HCT116 (cell line): Measurements from ENCODE around the gene USP31. TPM values are rescaled to one million over a fixed set of nuclear protein-coding genes. Genes with fewer than 3 reads are reported as not detected.

Source experiments
- ATAC-seq: fragments of 200-7000 bp; cut with Tn5 transposase; 2 replicates; pipeline ENCODE4 v1.9.1; 2020; ENCODE audit warnings: mild to moderate bottlenecking, moderate library complexity
- BruUV-seq: library from RNA; stranded (reverse); fragments of 400-500 nt; replicated peaks from 2 replicates; lab custom pipeline; 2021; lab: Mats Ljungman, UMichigan
- CTCF ChIA-PET: fragments of 300-600 bp; sonication (Branson Sonifier 250); formaldehyde crosslinking; loops from one replicate; lab custom pipeline; 2021; ENCODE audit warnings: antibody characterized with exemption; lab: Charles Lee
- POLR2A ChIA-PET: fragments of 300-600, 350-600 bp; sonication (Branson Sonifier 250); formaldehyde crosslinking; loops from one replicate; lab custom pipeline; 2021; ENCODE audit warnings: antibody characterized with exemption; lab: Charles Lee
- RAD21 ChIA-PET, 2 experiments: fragments of 300-600 bp; sonication (Branson Sonifier 250); formaldehyde crosslinking; loops; one replicate each; lab custom pipeline; 2023; ENCODE audit warnings: low total read pairs in 2 of 2; ENCODE audit not compliant: uncharacterized antibody in 2 of 2, unreplicated experiment in 2 of 2, low non-redundant PET in 1 of 2; lab: Charles Lee
- DNase-seq: peaks from one replicate; pipeline ENCODE4 v3.0.0-alpha.2; 2010; ENCODE audit warnings: low read depth, low spot score
- H2AFZ ChIP-seq: fragments of 200-600 bp; shearing (Covaris generic), sonication (generic); 2 replicates; pipeline ENCODE4 v1.6.1; 2017; ENCODE audit warnings: low read depth, mixed run types, mixed read lengths, antibody characterized with exemption, low read length; ENCODE audit not compliant: poor library complexity, severe bottlenecking
- H3K27ac ChIP-seq: 2 replicates; pipeline ENCODE4 v1.5.1; 2012; ENCODE audit warnings: low read depth, low read length
- H3K27me3 ChIP-seq: fragments of 200-600 bp; sonication (generic); 2 replicates; pipeline ENCODE4 v1.6.1; 2016; ENCODE audit warnings: mixed run types, low read length, mixed read lengths; ENCODE audit not compliant: insufficient read depth
- H3K36me3 ChIP-seq, 2 experiments: fragments of 200-500 bp in 1 of 2; fragments of 200-600 bp in 1 of 2; sonication (Bioruptor generic) in 1 of 2; sonication (generic) in 1 of 2; 2 replicates each; pipeline versions ENCODE4 v1.5.1 to v1.6.1; 2014 to 2016; ENCODE audit warnings: low read length in 2 of 2, inconsistent platforms in 1 of 2, mixed read lengths in 1 of 2, mixed run types in 1 of 2; ENCODE audit not compliant: insufficient read depth in 2 of 2, control insufficient read depth in 1 of 2
- H3K4me1 ChIP-seq, 2 experiments: fragments of 200-600 bp in 1 of 2; sonication (generic) in 1 of 2; 2 replicates each; pipeline versions ENCODE4 v1.5.1 to v1.6.1; 2012 to 2017; ENCODE audit warnings: low read length in 2 of 2, inconsistent platforms in 1 of 2, mild to moderate bottlenecking in 1 of 2, mixed read lengths in 1 of 2, mixed run types in 1 of 2, moderate library complexity in 1 of 2; ENCODE audit not compliant: insufficient read depth in 2 of 2, control insufficient read depth in 1 of 2
- H3K4me2 ChIP-seq: fragments of 200-600 bp; sonication (generic); 2 replicates; pipeline ENCODE4 v1.6.1; 2017; ENCODE audit warnings: mixed run types, low read length, mixed read lengths
- H3K4me3 ChIP-seq, 2 experiments: fragments of 200-600 bp in 1 of 2; sonication (generic) in 1 of 2; replicated peaks in 1 of 2; 2 replicates each; pipeline ENCODE4 v1.5.1; 2011 to 2016; ENCODE audit warnings: low read length in 2 of 2, control low read depth in 1 of 2, low read depth in 1 of 2, mild to moderate bottlenecking in 1 of 2, mixed read lengths in 1 of 2, mixed run types in 1 of 2
- H3K79me2 ChIP-seq: fragments of 200-600 bp; sonication (generic); 2 replicates; pipeline ENCODE4 v1.6.1; 2017; ENCODE audit warnings: mild to moderate bottlenecking, mixed run types, low read length, moderate library complexity, mixed read lengths; ENCODE audit not compliant: insufficient read depth
- H3K9ac ChIP-seq: fragments of 200-600 bp; sonication (generic); 2 replicates; pipeline ENCODE4 v1.6.1; 2016; ENCODE audit warnings: low read length, mixed read lengths
- H3K9me2 ChIP-seq: fragments of 200-600 bp; sonication (generic), shearing (Covaris generic); 2 replicates; pipeline ENCODE4 v1.6.1; 2017; ENCODE audit warnings: mixed run types, mild to moderate bottlenecking, moderate library complexity; ENCODE audit not compliant: insufficient read depth
- H3K9me3 ChIP-seq, 2 experiments: fragments of 200-500 bp in 1 of 2; fragments of 200-600 bp in 1 of 2; sonication (Bioruptor generic) in 1 of 2; sonication (generic) in 1 of 2; 2 replicates each; pipeline ENCODE4 v1.6.1; 2014 to 2017; ENCODE audit warnings: low read length in 2 of 2, mixed read lengths in 2 of 2, inconsistent platforms in 1 of 2, low read depth in 1 of 2, mild to moderate bottlenecking in 1 of 2, mixed run types in 1 of 2, moderate library complexity in 1 of 2; ENCODE audit not compliant: control insufficient read depth in 1 of 2, insufficient read depth in 1 of 2
- H4K20me1 ChIP-seq: fragments of 200-600 bp; sonication (generic), shearing (Covaris generic); 2 replicates; pipeline ENCODE4 v1.6.1; 2017; ENCODE audit warnings: mixed run types, mild to moderate bottlenecking, moderate library complexity; ENCODE audit not compliant: insufficient read depth
- ATF3 ChIP-seq: IDR thresholded peaks from 2 replicates; pipeline ENCODE4 v1.6.1; 2012
- CBX3 ChIP-seq: IDR thresholded peaks from 2 replicates; pipeline ENCODE4 v1.6.1; 2012; ENCODE audit warnings: low read depth
- CEBPB ChIP-seq: IDR thresholded peaks from 2 replicates; pipeline ENCODE4 v1.6.1; 2012; ENCODE audit warnings: low read depth
- EZH2phosphoT487 ChIP-seq: fragments of 200-600 bp; IDR thresholded peaks from 2 replicates; pipeline ENCODE4 v1.6.1; 2018; ENCODE audit warnings: antibody characterized with exemption, borderline replicate concordance
- POLR2AphosphoS5 ChIP-seq: IDR thresholded peaks from 2 replicates; pipeline ENCODE4 v1.6.1; 2011; ENCODE audit warnings: mild to moderate bottlenecking, low read depth, low read length, moderate library complexity
- SIN3A ChIP-seq: IDR thresholded peaks from 2 replicates; pipeline ENCODE4 v1.6.1; 2012; ENCODE audit warnings: low read depth
- SP1 ChIP-seq: IDR thresholded peaks from 2 replicates; pipeline ENCODE4 v1.6.1; 2012; ENCODE audit warnings: low read depth
- SRF ChIP-seq: IDR thresholded peaks from 2 replicates; pipeline ENCODE4 v1.6.1; 2012; ENCODE audit warnings: low read depth
- ZNF274 ChIP-seq: fragments of 200-500 bp; sonication (Bioruptor generic); IDR thresholded peaks from 2 replicates; pipeline ENCODE4 v1.6.1; 2014; ENCODE audit warnings: mild to moderate bottlenecking, low read depth, low read length, inconsistent platforms
- intact Hi-C: fragments of 100-400 bp; cut with micrococcal nuclease; formaldehyde crosslinking; loops from 2 replicates; pipeline ENCODE4 v1.10.0; 2022
- total RNA-seq: library from RNA; stranded (reverse); gene quantifications from one replicate; pipeline ENCODE4 v1.2.1, GENCODE V29; 2021; ENCODE audit not compliant: unreplicated experiment
- TF ChIP-seq, protein P1 (sequence below): IDR thresholded peaks from 2 replicates; pipeline ENCODE4 v1.6.1; 2011; ENCODE audit warnings: mild to moderate bottlenecking, low read length, moderate library complexity; ENCODE audit not compliant: insufficient replicate concordance; ENCODE audit errors: extremely low read depth
- TF ChIP-seq, protein P2 (sequence below): IDR thresholded peaks from 2 replicates; pipeline ENCODE4 v1.6.1; 2012

USP31 gene
- total RNA-seq, 1 experiment from 2014 or later: 12.2 TPM

DNA sequence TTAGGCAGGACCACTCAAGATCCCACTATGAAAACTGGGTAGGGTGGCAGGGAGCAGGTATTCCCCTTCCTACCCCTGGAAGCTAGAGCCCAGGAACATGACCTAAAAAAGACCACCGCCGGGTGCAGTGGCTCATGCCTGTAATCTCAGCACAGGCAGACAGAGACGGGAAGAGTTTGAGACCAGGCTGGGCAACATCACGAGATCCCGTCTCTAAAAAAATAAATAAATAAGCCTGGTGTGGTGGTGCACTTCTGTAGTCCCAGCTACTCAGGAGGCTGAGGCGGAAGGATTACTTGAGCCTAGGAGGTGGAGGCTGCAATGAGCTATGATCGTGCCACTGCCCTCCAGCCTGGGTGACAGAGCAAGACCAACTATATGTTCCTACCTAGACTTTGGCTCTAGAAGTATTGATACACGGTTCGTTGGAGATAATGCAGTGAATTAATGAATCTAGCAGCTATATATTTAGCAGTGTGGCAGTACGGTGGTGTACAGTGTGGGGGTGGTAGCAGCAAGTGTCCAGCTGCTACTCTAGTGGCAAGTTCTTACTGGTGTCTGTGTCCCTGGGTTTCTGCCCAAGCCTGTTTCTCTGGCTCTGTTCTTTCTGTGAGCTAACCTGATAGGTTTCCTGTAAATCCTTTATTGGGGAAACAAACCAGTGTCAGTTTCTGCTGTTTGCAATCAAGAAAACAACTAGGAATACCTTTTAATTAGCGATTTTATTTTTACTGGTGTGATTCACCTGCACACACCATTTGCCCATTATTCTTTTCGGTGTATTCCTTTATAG is 3.3 kb upstream of the USP31 start:
- RAD21 ChIA-PET: no interaction called here
- Histone ChIP-seq H4K20me1 (no peaks in the 10 kb centered on the region), H3K9me2 (no peaks in the 10 kb centered on the region), H3K4me2 (no peak overlapping the region), H3K4me3 (no peak overlapping the region), H2AFZ (no peak overlapping the region), H3K36me3 (no peaks in the 10 kb centered on the region), H3K79me2 (peaks cover 10% of the 10 kb centered on the region), H3K9me3 (no peaks in the 10 kb centered on the region), H3K27me3 (no peaks in the 10 kb centered on the region), H3K9ac (no peak overlapping the region), H3K27ac (no peak overlapping the region), H3K4me1 (peaks cover 11 to 21% of the 10 kb centered on the region in 2 experiments)
- CTCF ChIA-PET: interaction anchor here (1.2 kb wide), 1 partner anchor 283 kb away, joined by 3 read pairs; no protein-coding TSS in a partner anchor
- DNase-seq (no peak), ATAC-seq (no peak)
- intact Hi-C loops: no loop called here
- TF ChIP-seq, protein P1, sequence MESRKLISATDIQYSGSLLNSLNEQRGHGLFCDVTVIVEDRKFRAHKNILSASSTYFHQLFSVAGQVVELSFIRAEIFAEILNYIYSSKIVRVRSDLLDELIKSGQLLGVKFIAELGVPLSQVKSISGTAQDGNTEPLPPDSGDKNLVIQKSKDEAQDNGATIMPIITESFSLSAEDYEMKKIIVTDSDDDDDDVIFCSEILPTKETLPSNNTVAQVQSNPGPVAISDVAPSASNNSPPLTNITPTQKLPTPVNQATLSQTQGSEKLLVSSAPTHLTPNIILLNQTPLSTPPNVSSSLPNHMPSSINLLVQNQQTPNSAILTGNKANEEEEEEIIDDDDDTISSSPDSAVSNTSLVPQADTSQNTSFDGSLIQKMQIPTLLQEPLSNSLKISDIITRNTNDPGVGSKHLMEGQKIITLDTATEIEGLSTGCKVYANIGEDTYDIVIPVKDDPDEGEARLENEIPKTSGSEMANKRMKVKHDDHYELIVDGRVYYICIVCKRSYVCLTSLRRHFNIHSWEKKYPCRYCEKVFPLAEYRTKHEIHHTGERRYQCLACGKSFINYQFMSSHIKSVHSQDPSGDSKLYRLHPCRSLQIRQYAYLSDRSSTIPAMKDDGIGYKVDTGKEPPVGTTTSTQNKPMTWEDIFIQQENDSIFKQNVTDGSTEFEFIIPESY: no peak
- TF ChIP-seq, protein P2, sequence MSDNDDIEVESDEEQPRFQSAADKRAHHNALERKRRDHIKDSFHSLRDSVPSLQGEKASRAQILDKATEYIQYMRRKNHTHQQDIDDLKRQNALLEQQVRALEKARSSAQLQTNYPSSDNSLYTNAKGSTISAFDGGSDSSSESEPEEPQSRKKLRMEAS: no peak
- TF ChIP-seq POLR2AphosphoS5 (no peak), SRF (no peak), SIN3A (no peak), SP1 (no peak), ATF3 (no peak), CBX3 (no peak), EZH2phosphoT487 (no peak), ZNF274 (no peak), CEBPB (no peak)
- POLR2A ChIA-PET: no interaction called here
- no TSS peak for BruUV-seq
